SH-SY5Y (cell line): ENCODE results near the gene CCSER2.

Source experiments
- GATA2 ChIP-seq: IDR thresholded peaks from 2 replicates; pipeline ENCODE4 v1.6.1; 2011; ENCODE audit warnings: mild to moderate bottlenecking, low read depth, low read length
- GATA3 ChIP-seq: IDR thresholded peaks from 2 replicates; pipeline ENCODE4 v1.6.1; 2011; ENCODE audit warnings: low read depth, mild to moderate bottlenecking, low read length, moderate library complexity

GRCh38 chr10:84540022-84540616, 211.7 kb downstream of the CCSER2 start:
- no peak for TF ChIP-seq GATA2
- no peak for TF ChIP-seq GATA3
